Peyer's patch (tissue), 4 donors: ENCODE measurements around the gene C11orf65. TPM values are rescaled to one million over a fixed set of nuclear protein-coding genes. Genes with fewer than 3 reads are reported as not detected.

Experiments
- DNase-seq, 3 donors: peaks; one replicate each; pipeline ENCODE4 v3.0.0-alpha.2; 2017 to 2019
- H3K27ac ChIP-seq, 4 donors: fragments of 200-600 bp; sonication (generic); one replicate each; pipeline ENCODE4 v1.5.1; 2016 to 2019
- H3K27me3 ChIP-seq, 2 donors: fragments of 200-600 bp; sonication (generic); one replicate each; pipeline ENCODE4 v1.5.1; 2019
- H3K36me3 ChIP-seq, 3 donors: fragments of 200-600 bp; sonication (generic); one replicate each; pipeline ENCODE4 v1.5.1; 2016 to 2019
- H3K4me1 ChIP-seq, 4 donors: fragments of 200-600 bp; sonication (generic); one replicate each; pipeline ENCODE4 v1.5.1; 2016 to 2019
- H3K4me3 ChIP-seq, 4 donors: fragments of 200-600 bp; sonication (generic); 1 replicate in 3 of 4; 2 replicates in 1 of 4; pipeline ENCODE4 v1.5.1; 2016 to 2019; ENCODE audit warnings: mild to moderate bottlenecking in 1 of 4
- H3K9me3 ChIP-seq, 4 donors: fragments of 200-600 bp; sonication (generic); one replicate each; pipeline ENCODE4 v1.5.1; 2016 to 2019; ENCODE audit warnings: mild to moderate bottlenecking in 1 of 4
- CTCF ChIP-seq, 6 experiments: fragments of 450-650 bp in 4 of 6; fragments of 200-600 bp in 2 of 6; sonication (generic) in 1 of 6; IDR thresholded peaks; one replicate each; pipeline ENCODE4 v1.5.1; 2017 to 2019; ENCODE audit warnings: antibody characterized with exemption in 6 of 6, mild to moderate bottlenecking in 3 of 6, moderate library complexity in 1 of 6
- POLR2A ChIP-seq, 2 donors: fragments of 450-650 bp; IDR thresholded peaks; one replicate each; pipeline ENCODE4 v1.5.1; 2017; ENCODE audit warnings: antibody characterized with exemption in 2 of 2, mild to moderate bottlenecking in 2 of 2, moderate library complexity in 2 of 2
- total RNA-seq, 4 donors: library from RNA; depleted of rRNA; stranded (reverse); fragments of >200 nt; gene quantifications; one replicate each; pipeline ENCODE4 v1.1.0, GENCODE V29; 2016

C11orf65 gene
- total RNA-seq, 4 donors from 2014 or later = not detected

DNA sequence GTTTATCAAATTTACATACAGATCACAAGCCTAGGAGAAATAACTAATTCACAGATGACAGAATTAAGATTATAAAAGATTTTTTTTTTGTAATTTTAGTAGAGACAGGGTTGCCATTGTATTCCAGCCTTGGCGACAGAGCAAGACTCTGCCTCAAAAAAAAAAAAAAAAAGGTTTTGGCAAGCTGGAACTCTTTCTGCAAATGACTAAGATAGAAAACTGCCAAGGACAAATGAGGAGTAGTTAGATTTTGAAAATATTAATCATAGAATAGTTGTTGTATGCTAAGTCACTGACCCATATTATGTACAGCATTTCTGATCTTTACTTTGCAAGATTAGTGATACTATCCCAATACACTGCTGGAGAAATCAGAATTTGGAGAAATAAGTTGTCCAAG is 99.2 kb downstream of the C11orf65 start:
- Histone ChIP-seq H3K4me3 (no peak overlapping the region), H3K9me3 (no peaks in the 10 kb centered on the region)
- TF ChIP-seq CTCF (IDR thresholded peaks at IDR 0.05) (no peak), POLR2A (IDR thresholded peaks at IDR 0.05) (no peak)

DNA sequence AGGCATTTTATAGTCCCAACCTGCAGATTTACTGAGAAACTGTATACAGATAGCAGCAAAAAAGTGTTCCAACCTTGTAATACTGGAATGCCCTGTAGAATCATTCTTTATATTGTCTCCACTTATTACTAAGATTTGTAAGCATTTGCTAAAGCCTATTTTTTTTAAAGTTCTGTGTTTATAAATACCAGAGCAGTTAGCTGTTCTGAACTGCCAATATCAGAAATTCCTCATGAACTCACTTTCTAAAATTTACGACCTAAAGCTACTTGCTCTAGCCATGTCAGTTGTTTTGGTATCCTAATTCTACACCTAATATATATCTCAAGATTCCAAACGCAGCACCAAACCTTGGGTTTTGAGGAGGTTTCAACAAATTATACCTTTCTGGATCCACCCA is 103.2 kb downstream of the C11orf65 start:
- Histone ChIP-seq H3K4me3 (no peak overlapping the region), H3K27me3 (no peaks in the 10 kb centered on the region), H3K4me1 (no peaks in the 10 kb centered on the region), H3K9me3 (no peaks in the 10 kb centered on the region), H3K27ac (no peak overlapping the region), H3K36me3 (peaks cover 0 to 13% (median 0%) of the 10 kb centered on the region in 3 donors)
- no peak for DNase-seq
- TF ChIP-seq POLR2A (IDR thresholded peaks at IDR 0.05) = no peak
- TF ChIP-seq CTCF (IDR thresholded peaks at IDR 0.05) = no peak

More for the DNA sequence above, 99.2 kb downstream of the C11orf65 start:
- no peak for DNase-seq
- Histone ChIP-seq H3K27ac (no peak overlapping the region), H3K4me1 (no peaks in the 10 kb centered on the region), H3K27me3 (no peaks in the 10 kb centered on the region), H3K36me3 (peaks cover 0 to 13% (median 0%) of the 10 kb centered on the region in 3 donors)

DNA sequence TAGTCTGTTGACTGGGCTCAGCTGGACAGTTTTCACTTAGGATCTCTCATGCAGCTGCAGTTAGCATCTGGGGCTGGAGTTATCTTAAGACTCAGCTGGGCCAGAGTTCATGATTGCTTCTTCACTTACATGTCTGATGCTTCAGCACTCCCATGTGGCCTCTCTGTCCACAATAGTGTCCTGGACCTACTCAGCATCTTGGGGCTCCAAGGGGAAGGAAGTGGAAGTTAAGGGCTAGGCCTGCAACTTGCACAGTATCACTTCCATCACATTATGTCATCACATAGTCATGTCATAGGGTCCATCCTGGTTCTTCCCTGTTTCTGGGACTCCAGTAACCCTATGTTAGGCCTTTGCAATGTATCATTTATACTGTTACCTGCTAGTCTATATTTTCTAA is 115.9 kb downstream of the C11orf65 start:
- Histone ChIP-seq H3K4me3 (no peak overlapping the region), H3K4me1 (no peaks in the 10 kb centered on the region), H3K27ac (no peak overlapping the region), H3K27me3 (no peaks in the 10 kb centered on the region), H3K9me3 (no peaks in the 10 kb centered on the region), H3K36me3 (peaks cover 0 to 52% (median 0%) of the 10 kb centered on the region in 3 donors)
- no peak for TF ChIP-seq CTCF (IDR thresholded peaks at IDR 0.05)
- no peak for TF ChIP-seq POLR2A (IDR thresholded peaks at IDR 0.05)
- no peak for DNase-seq

- peaks cover 0 to 7% (median 0%) of the 10 kb centered on the region in 3 donors for H3K36me3 ChIP-seq
- no peaks in the 10 kb centered on the region for H3K4me1 ChIP-seq
- no peak for DNase-seq
- TF ChIP-seq POLR2A (IDR thresholded peaks at IDR 0.05) (no peak), CTCF (IDR thresholded peaks at IDR 0.05) (no peak)
- no peaks in the 10 kb centered on the region for H3K27me3 ChIP-seq
- H3K4me3 ChIP-seq = no peak overlapping the region
- no peaks in the 10 kb centered on the region for H3K9me3 ChIP-seq
- H3K27ac ChIP-seq = no peak overlapping the region
These were observed 120.9 kb downstream of the C11orf65 start for GRCh38 chr11:108346451-108346850.

GRCh38 chr11:108345767-108346166 is 121.6 kb downstream of the C11orf65 start:
- Histone ChIP-seq H3K4me1 (no peaks in the 10 kb centered on the region), H3K36me3 (peaks cover 0 to 6% (median 0%) of the 10 kb centered on the region in 3 donors)

More at GRCh38 chr11:108345767-108346166, 121.6 kb downstream of the C11orf65 start:
- DNase-seq = no peak
- Histone ChIP-seq H3K4me3 (no peak overlapping the region), H3K9me3 (no peaks in the 10 kb centered on the region), H3K27ac (no peak overlapping the region), H3K27me3 (no peaks in the 10 kb centered on the region)
- TF ChIP-seq POLR2A (IDR thresholded peaks at IDR 0.05) = no peak
- TF ChIP-seq CTCF (IDR thresholded peaks at IDR 0.05) = no peak
